KBM-7 (cell line): Measurements from ENCODE around the gene COA3.

Experiments used
- DNase-seq: peaks from one replicate; pipeline ENCODE4 v3.0.0-alpha.2; 2015
- in situ Hi-C: fragments of 300-500 bp; cut with MboI; formaldehyde crosslinking; loops from 2 replicates; pipeline ENCODE4 v1.14.3; 2020; ENCODE audit warnings: low sequenced_read_pairs, low pct_unique_long_range_greater_than_20kb, mixed read lengths

Gene COA3, protein sequence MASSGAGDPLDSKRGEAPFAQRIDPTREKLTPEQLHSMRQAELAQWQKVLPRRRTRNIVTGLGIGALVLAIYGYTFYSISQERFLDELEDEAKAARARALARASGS

DNA sequence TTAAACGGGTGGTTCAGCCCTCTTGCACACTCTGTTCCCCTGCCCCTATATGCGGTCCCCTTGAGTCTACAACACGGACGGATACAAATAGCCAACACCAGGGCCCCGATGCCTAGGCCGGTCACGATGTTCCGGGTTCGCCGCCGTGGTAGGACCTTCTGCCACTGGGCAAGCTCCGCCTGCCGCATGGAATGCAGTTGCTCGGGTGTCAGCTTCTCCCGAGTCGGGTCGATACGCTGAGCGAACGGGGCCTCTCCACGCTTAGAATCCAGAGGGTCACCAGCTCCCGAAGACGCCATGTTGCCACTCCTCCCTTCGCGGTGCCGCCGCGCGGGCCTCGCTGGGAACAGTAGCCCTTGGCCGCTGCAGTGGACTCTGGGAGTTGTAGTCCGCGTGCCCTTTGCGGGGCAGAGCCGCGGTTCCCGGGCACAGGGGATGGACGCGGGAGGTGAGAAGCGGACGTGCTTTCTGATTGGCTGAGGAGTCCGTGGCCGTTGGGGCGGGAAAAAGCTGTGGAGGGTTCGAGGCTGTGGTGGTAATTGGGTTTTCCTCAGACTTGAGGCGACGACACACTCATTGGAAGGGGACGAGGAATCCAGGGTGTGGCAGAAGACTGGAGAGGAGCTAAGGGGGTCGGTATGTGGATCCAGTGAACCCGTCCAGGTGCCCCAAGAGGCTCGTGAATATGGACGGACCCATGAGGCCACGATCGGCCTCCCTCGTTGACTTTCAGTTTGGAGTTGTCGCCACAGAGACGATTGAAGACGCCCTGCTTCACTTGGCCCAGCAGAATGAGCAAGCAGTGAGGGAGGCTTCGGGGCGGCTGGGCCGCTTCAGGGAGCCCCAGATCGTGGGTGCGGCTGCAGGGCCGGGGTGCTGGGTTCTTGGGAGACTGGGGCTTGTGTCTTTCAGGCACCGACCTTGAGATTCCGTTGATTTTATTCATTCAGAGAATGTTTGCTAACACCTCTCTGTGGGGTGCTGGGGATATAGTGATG is at the start of gene COA3, which contains the start of gene CNTD1:
Gene COA3 (minus strand): TSS at position 322 of the 998 bp plus-strand sequence. CDS start 23 bp downstream, at position 299.
Gene CNTD1 (plus strand): TSS at position 479 of the 998 bp plus-strand sequence. CDS start 207 bp downstream, at position 686.
- peak; percentile 85 for DNase-seq
- in situ Hi-C loops: no loop called here

DNA sequence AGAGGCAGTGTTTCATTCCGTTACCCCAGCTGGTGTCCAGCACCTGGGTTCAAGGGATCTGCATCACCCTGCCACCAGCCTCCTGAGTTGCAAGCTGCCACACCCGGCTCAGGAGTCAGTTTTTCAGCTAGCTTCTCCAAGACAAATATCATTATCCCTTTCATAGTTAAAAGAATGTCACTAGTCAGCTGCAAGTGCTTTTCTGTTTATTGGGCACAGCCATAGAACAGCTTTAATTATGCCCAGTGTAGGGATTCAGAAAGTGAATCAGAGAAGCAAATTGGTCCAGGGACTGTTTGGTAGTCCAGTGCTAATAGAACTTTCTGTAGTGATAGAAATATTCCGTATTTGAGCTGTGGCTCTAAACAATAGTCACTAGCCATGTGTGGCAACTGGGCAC is 49.6 kb upstream of the COA3 start:
- in situ Hi-C loops: loop anchor here (25.0 kb wide), 1 partner anchor 89 kb away; no protein-coding TSS in a partner anchor
- DNase-seq: no peak

DNA sequence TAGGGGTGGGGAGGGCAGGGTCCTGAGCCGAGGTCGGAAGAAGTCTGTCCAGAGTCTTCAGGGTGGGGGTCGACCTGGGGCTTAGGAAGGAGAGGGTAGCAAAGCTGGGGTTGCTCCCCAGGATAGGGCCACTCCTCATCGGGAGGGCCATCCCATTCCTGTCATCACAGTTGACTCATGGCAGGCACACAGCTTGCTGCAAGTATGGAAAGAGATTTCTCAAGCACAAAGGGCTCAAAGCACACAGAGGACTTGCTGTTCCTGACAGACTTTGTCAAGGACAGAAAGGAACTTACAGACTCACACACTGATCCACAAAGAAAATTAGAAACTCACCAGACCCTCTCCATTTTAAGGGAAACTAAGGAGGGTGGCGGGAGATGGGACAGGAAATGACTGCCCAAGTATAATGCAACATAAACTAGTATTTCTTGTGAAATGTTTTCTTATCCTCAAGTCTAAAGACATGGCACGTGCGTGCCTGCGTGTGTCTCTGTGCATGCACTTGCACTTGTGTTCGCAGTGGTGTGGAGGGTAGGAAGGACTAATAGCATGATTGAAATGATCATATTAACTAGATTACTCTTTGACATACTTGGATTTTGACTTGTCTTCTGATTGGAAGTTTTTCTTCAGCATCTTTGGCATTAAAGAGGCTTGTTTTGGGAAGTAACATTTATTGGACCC is 48.2 kb upstream of the COA3 start:
- DNase-seq: no peak
- in situ Hi-C loops: loop anchor here (25.0 kb wide), 1 partner anchor 91 kb away; no protein-coding TSS in a partner anchor

- in situ Hi-C loops: loop anchor here (25.0 kb wide), 1 partner anchor 91 kb away; no protein-coding TSS in a partner anchor
- DNase-seq: no peak
Observed at GRCh38 chr17:42845918-42846593, 47.6 kb upstream of the COA3 start.

GRCh38 chr17:42845556-42845917 is 47.0 kb upstream of the COA3 start:
- in situ Hi-C loops: loop anchor here (25.0 kb wide), 1 partner anchor 92 kb away; no protein-coding TSS in a partner anchor
- no peak for DNase-seq

- DNase-seq: no peak
- in situ Hi-C loops: loop anchor here (25.0 kb wide), 1 partner anchor 92 kb away; no protein-coding TSS in a partner anchor
Observed at GRCh38 chr17:42844761-42845555, 46.5 kb upstream of the COA3 start.

DNA sequence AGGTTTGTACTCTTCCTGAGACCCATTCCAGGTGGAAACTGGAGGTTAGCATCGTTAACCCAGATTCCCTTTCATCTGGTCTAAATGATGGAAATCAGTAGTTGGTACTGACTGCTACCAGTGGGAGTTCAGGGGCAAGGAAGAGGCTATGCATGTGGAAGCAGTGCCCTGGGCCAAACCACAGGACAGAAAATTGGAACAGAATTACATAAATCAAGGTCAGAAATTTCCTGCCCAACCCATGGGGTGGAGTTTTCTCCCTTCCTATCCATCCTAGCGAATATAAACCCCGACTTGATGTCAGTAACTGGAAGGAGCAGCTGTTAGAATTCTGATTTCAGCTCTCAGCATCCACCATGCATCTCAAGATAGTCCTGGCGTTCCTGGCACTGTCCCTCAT is 45.8 kb upstream of the COA3 start, which contains the start of gene AOC2:
Gene AOC2 (plus strand): TSS at position 310 of the 400 bp plus-strand sequence. CDS start 47 bp downstream, at position 357.
- in situ Hi-C loops: loop anchor here (25.0 kb wide), 1 partner anchor 93 kb away; no protein-coding TSS in a partner anchor
- DNase-seq: no peak

DNA sequence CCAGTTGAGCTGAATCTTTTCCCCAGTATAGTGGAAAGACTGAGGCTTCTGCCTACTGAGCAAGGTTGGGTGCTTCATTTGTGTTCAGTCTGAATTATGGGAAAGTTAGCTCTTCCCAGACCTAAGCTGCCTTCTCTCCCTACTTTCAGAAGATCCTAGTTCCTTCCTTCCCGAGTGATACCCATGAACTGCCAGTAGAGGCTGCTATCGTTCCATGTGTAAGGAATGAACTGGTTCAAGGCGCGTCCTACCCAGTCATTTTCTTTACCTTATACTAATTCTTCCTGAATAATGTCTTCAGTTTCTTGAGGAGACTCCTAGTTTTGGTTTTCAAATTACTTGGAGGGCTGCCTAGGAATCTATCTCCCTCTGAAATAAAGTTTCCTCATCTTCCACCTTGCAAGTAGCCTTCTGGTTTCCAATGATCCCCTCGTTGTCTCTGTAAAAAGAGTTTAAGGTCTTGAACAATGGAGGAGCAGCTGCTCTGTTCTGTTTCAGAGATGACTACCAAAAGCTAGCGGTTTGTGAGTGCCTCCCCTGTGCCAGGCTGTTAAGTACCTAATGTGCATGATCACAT is 44.9 kb upstream of the COA3 start:
- in situ Hi-C loops: loop anchor here (25.0 kb wide), 1 partner anchor 94 kb away; no protein-coding TSS in a partner anchor

GRCh38 chr17:42841975-42842685 is 43.6 kb upstream of the COA3 start:
- in situ Hi-C loops: loop anchor here (25.0 kb wide), 1 partner anchor 95 kb away; no protein-coding TSS in a partner anchor
- no peak for DNase-seq

More for the DNA sequence above, 44.9 kb upstream of the COA3 start:
- peak; percentile 61 for DNase-seq

- in situ Hi-C loops: loop anchor here (25.0 kb wide), 1 partner anchor 102 kb away; no protein-coding TSS in a partner anchor
- DNase-seq: no peak
Observed at GRCh38 chr17:42835732-42836131, 37.2 kb upstream of the COA3 start.

- in situ Hi-C loops: loop anchor here (25.0 kb wide), 1 partner anchor 103 kb away; no protein-coding TSS in a partner anchor
- DNase-seq: no peak
Observed at GRCh38 chr17:42833767-42834422, 35.4 kb upstream of the COA3 start.

DNA sequence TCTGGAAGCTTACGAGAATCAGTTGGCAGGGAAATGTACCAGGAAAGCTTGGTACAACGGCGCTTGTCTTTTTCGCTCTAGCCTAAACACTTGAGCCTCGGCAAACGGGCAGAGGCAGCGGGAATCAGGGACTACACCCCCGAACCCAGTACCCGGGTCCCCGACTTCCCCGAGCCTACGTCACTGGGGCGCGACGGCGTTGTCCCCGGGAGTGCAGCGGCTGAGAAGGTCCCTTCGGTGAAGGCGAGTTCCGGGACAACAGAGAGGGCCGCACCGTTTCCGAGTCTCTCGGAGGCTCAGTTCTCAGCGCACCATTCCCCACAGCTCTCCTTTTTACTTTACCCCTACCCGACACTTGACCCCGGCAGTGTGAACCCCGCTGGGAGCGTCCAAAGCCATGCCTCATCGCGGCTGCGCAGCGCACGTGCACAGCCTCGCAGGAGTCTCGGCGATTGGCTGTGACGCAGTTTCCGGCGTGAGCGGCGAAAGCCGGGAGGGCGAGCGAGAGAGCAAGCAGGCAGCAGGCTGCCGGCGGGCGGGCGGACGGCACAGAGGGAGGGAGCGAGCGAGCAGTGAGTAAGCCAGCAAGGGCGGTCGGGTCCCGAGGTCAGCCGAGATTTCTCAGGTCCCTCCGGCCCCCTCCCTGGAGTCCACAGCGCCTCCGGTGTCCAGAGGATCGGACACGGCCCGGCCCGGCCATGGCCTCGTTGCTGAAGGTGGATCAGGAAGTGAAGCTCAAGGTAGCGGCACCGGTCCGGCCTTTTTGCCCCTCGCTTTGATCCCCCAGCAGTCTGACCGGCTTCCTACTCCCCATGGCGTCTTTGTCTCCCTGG is 34.6 kb upstream of the COA3 start, which contains the start of gene PSME3:
Gene PSME3 (plus strand): TSS at position 464 of the 833 bp plus-strand sequence. CDS start 235 bp downstream, at position 699.
- peak; percentile 90 for DNase-seq
- in situ Hi-C loops: loop anchor here (25.0 kb wide), 1 partner anchor 104 kb away; no protein-coding TSS in a partner anchor

DNA sequence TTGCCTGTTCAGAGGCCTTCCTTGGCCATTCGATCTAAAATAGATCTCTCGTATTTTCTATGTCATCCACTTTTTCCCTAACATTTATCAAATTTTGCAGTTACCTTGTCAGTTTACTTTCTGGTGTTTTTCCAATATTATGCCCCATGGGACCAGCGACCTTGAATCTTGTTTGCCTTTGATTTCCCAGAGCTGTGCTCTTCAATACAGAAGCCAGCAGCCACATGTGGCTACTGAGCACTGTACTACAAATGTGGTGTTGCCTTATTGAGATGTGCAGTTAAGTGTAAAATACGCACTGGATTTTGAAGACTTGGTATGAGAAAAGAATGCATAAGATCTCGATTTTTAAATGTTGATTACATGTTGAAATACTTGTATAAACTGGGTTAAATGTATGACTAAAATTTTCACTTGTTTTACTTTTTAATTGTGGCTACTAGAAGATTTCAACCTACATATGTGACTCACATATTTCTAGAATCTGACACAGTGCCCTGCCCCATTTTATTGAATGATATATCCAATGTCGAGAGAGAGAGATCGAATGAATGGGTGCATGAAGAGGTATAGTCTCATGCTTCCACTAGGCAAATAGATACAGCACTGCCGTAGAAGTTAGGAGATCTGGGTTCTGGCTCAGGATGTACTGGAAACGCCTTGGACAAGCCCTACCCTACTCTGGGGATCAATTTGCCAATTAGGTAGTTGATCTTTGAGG is 33.9 kb upstream of the COA3 start:
- no peak for DNase-seq
- in situ Hi-C loops: loop anchor here (25.0 kb wide), 1 partner anchor 105 kb away; no protein-coding TSS in a partner anchor

DNA sequence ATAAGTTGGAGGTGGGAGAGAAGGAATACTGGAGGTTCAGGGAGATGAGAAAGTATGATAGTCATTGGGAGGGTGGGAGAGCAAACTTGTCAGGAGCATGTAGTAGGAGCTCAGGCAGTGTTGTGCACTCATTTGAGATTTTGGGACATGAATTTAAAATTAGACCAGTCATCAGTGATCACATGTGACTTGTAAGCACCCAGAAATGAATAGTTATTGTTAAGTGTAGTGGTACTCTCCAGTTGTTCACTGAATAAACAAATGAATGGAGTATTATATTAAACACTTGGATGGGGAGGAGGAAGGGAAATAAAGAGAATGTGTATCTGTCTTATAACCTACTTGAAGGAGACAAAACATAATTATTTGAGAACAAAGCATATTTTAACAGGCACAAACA is 32.5 kb upstream of the COA3 start:
- no peak for DNase-seq
- in situ Hi-C loops: loop anchor here (25.0 kb wide), 1 partner anchor 106 kb away; no protein-coding TSS in a partner anchor
